Anterior cingulate cortex (tissue), 58 donors: ENCODE data around the gene GALNTL6.
"Not testable (repeated sequence)": the region's sequence is repeated elsewhere in the genome, so short reads cannot be mapped to it uniquely, and the experiment has no call there.

Experiments used
- DNase-seq, 58 donors: peaks; one replicate each; lab custom pipeline; 2025; lab: John Stamatoyannopoulos, UW

GALNTL6 gene

GRCh38 chr4:172957216-172957615 is 1144.0 kb downstream of the GALNTL6 start:
- no peak for DNase-seq

GRCh38 chr4:172962564-172963353 is 1149.6 kb downstream of the GALNTL6 start:
- DNase-seq = peak in 29 of 58 donors; percentile 1 to 70 (median 20)

DNA sequence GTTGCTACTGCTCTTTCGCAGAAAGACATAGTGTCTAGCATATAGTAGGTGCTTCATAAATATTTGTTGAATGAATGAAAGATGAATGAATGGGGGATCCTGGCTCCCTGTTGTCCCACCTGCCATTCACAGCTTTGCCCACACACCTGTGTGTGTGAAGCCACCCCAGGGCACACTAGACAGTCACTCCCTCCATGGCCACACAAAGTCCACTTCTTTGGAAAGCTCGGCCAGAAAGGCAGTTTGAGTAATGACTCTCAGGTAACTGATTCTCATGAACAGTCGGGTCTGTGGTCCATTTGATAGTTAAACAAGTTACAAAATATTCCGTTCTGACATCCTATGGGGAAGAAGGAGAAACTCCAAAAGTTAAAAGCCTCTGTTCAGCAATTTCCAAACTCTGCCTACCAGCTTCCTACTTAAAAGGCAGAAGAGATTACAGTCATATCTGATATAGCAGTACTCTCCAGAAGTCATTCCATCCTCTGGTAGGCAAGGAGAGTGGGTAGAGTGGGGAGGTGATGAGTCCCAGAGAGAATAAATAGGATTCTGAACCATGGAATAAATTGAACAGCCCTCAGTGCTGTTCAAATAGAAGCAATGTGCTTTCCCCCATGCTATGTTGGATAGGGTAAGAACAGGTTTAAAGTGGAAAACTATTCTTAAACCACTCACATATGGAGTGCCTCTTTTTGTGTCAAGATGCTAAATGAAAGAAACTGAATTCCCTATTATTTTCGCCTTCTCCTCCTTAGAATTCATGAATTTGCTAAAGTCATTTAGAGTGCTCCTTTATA is 1150.5 kb downstream of the GALNTL6 start:
- no peak for DNase-seq

- not testable (repeated sequence) for DNase-seq
Observed at GRCh38 chr4:172970189-172970588, 1157.0 kb downstream of the GALNTL6 start.

GRCh38 chr4:172974586-172974985 is 1161.4 kb downstream of the GALNTL6 start:
- no peak for DNase-seq

DNA sequence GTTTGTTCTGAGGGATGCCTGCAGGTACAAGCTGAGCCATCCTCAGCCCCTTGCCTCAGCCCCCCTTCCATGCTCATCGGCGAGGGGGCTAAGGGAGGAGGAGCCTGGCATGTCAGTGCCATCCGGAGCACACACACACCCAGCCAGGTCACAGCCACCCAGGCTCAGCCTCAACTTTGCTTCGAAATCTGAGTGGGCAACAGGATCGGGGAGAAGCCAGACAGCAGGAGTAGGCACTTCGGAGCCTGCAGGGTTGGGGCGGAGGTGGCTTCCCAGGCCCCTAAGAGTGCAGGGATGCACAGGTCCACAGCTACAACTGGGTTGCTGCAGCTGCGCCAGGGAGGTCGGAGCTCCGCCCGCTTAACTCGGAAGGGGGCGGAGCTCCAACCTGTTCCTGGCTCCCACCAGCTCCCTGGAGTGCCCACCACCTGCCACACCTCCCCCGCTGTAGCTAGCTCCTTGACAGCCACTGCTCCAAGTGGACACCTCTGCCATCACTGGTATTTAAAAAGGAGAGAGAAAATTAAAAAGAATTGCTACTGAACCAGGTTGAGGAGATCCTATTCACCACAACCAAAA is 1162.5 kb downstream of the GALNTL6 start:
- no peak for DNase-seq

- DNase-seq = not testable (repeated sequence)
Observed at GRCh38 chr4:172977491-172978041, 1164.4 kb downstream of the GALNTL6 start.

GRCh38 chr4:172978848-172979247 is 1165.6 kb downstream of the GALNTL6 start:
- DNase-seq = no peak

DNA sequence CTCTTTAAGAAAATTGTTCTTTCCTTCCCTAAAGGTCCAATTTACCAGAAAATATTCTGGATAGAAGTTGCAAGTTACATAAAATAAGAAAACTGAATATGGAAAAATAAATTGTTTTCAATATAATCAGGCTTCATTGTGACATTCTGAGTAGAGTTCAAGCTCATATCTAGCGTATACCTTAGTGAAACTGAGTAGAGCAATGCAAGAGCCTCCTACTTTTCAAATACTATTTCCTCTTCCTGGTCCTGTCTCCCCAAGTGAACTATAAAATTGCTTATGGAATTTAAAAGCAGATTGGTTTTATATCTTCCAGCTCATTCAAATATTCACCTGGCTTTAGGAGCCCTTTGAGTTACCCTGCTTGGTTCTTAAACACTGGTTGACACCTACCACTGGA is 1166.1 kb downstream of the GALNTL6 start:
- DNase-seq = no peak

DNA sequence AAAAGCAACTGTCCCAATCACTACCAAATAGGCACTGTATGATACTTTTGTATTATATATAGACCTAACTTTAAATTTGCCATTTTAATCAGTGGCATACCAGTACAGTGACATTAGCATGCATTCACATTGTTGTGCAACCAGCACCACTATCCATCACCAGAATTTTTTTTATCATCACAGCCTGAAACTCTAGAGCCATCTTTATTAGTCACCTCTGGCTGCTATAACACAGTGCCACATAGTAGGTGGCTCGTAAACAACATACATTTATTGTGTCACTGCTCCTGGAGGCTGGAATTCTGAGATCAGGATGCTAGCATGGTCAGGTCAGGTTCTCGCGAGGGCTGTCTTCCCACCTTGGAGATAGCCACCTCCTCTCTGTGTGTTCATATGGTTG is 1167.0 kb downstream of the GALNTL6 start:
- no peak for DNase-seq

GRCh38 chr4:172982151-172982590 is 1169.0 kb downstream of the GALNTL6 start:
- no peak for DNase-seq

DNA sequence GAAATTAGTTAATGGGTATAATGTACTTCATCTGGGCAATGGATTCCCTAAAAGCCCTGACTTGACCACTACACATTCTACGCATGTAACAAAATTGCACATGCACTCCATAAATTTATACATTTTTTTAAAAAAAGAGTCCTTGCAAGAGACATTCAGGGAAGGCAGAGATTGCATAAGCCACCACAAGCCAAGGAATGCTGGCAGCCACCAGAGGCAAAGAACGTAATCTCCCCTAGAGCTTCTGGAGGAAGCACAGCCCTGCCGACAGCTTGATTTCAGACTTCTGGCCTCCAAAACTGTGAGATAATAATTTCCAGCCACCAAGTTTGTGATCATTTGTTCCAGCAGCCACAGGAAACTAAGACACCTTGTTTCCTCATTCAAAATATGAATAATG is 1169.8 kb downstream of the GALNTL6 start:
- no peak for DNase-seq

GRCh38 chr4:172983631-172984030 is 1170.4 kb downstream of the GALNTL6 start:
- no peak for DNase-seq

GRCh38 chr4:172985552-172985951 is 1172.3 kb downstream of the GALNTL6 start:
- DNase-seq = no peak

GRCh38 chr4:172986114-172986513 is 1172.9 kb downstream of the GALNTL6 start:
- DNase-seq = no peak

- no peak for DNase-seq
Observed at GRCh38 chr4:172989984-172990820, 1177.0 kb downstream of the GALNTL6 start.

DNA sequence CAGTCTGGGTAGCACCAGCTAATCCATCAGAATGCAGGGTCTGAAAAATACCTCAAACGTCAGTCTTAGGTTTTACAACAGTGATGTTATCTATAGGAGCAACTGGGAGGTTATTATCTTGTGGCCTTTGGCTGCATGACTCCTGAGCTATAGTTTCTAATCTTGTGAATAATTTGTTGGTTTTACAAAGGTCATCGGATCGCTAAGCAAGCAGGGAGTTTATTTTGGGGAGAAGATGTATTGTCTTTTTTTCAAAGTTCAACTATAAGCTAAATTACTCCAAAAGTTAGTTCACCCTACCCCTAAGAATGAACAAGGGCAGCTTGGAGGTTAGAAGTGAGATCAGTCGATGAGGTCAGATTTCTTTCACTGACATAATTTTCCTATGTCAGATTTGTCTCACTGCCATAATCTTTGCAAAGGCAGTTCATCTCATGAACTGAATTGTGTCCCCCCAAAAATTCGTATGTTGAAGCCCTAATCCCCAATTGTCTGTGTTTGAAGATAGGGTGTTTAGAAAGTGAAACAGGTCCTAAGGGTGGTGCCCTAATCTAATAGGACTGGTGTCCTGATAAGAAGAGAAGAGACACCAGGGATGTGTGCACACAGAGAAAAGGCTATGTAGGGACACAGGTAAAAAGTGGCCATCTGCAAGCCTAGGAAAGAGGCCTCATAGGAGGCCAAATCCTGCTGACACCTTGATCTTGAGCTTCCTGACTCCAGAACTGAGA is 1179.6 kb downstream of the GALNTL6 start:
- DNase-seq = no peak

- DNase-seq = no peak
Observed at GRCh38 chr4:172995161-172995560, 1182.0 kb downstream of the GALNTL6 start.

DNA sequence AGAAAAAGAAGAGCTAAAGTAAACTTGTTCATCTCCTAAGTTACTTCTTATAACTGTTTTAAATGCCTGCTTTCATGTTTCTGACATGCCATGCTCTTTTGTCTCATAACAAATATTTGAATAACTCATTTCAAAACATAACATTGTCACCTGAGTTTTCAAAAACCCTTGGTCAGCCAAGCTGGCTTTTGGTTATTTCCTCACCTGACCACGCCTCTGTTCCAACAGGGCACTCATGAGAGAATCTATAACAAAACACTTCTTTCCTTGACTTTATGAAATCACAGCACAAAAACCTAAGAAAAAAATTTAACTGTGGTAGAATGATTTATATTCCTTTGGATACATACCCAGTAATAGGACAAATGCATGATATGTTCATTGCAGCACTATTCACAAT is 1182.5 kb downstream of the GALNTL6 start:
- DNase-seq = no peak
